Liver (tissue), 9 donors: ENCODE results near the gene DNAJB6. TPM values are rescaled to one million over a fixed set of nuclear protein-coding genes. Genes with fewer than 3 reads are reported as not detected.

Experiments
- DNase-seq: peaks from one replicate; pipeline ENCODE4 v3.0.0-alpha.2; 2017; ENCODE audit warnings: low spot score
- H3K27ac ChIP-seq, 2 donors: one replicate each; pipeline ENCODE4 v1.7.0; 2013; ENCODE audit warnings: inconsistent platforms in 2 of 2, low read length in 2 of 2, control low read depth in 1 of 2, low read depth in 1 of 2, mild to moderate bottlenecking in 1 of 2
- H3K27me3 ChIP-seq, 4 donors: one replicate each; pipeline versions ENCODE4 v1.6.1 to v1.7.0; 2013; ENCODE audit warnings: low read length in 3 of 4, inconsistent platforms in 1 of 4, mild to moderate bottlenecking in 1 of 4, moderate library complexity in 1 of 4; ENCODE audit not compliant: control insufficient read depth in 4 of 4, insufficient read depth in 4 of 4
- H3K36me3 ChIP-seq, 4 donors: one replicate each; pipeline versions ENCODE4 v1.6.1 to v1.7.0; 2013; ENCODE audit warnings: low read length in 3 of 4, mild to moderate bottlenecking in 3 of 4, low read depth in 1 of 4, moderate library complexity in 1 of 4; ENCODE audit not compliant: control insufficient read depth in 4 of 4, insufficient read depth in 3 of 4
- H3K4me1 ChIP-seq, 4 donors: one replicate each; pipeline versions ENCODE4 v1.6.1 to v1.7.0; 2013; ENCODE audit warnings: low read length in 3 of 4, mild to moderate bottlenecking in 3 of 4, moderate library complexity in 1 of 4; ENCODE audit not compliant: control insufficient read depth in 4 of 4, insufficient read depth in 4 of 4
- H3K4me3 ChIP-seq, 3 donors: one replicate each; pipeline versions ENCODE4 v1.6.1 to v1.7.0; 2013; ENCODE audit warnings: low read length in 3 of 3, control low read depth in 1 of 3, low read depth in 1 of 3, mild to moderate bottlenecking in 1 of 3
- H3K9ac ChIP-seq, 2 donors: one replicate each; pipeline ENCODE4 v1.7.0; 2013; ENCODE audit warnings: low read length in 2 of 2, mild to moderate bottlenecking in 2 of 2, moderate library complexity in 2 of 2, control low read depth in 1 of 2, low read depth in 1 of 2
- H3K9me3 ChIP-seq, 4 donors: one replicate each; pipeline versions ENCODE4 v1.6.1 to v1.7.0; 2013; ENCODE audit warnings: low read length in 3 of 4; ENCODE audit not compliant: control insufficient read depth in 4 of 4
- EGR1 ChIP-seq, 2 donors: IDR thresholded peaks; 2 replicates each; pipeline ENCODE4 v1.6.1; 2016 to 2018; ENCODE audit warnings: antibody characterized with exemption in 2 of 2, low read depth in 2 of 2
- FOXA1 ChIP-seq: IDR thresholded peaks from 2 replicates; pipeline ENCODE4 v1.6.1; 2016; ENCODE audit warnings: antibody characterized with exemption
- FOXA2 ChIP-seq: IDR thresholded peaks from 2 replicates; pipeline ENCODE4 v1.6.1; 2016; ENCODE audit warnings: antibody characterized with exemption
- GABPA ChIP-seq, 2 donors: IDR thresholded peaks in 1 of 2; conservative IDR thresholded peaks in 1 of 2; 2 replicates each; pipeline ENCODE4 v1.6.1; 2016; ENCODE audit warnings: antibody characterized with exemption in 2 of 2, mild to moderate bottlenecking in 1 of 2, moderate library complexity in 1 of 2
- HNF4A ChIP-seq, 2 donors: conservative IDR thresholded peaks; 2 replicates each; pipeline ENCODE4 v1.6.1; 2016; ENCODE audit warnings: antibody characterized with exemption in 2 of 2, mild to moderate bottlenecking in 2 of 2
- HNF4G ChIP-seq: IDR thresholded peaks from 2 replicates; pipeline ENCODE4 v1.6.1; 2016; ENCODE audit warnings: antibody characterized with exemption
- RAD21 ChIP-seq, 2 donors: IDR thresholded peaks; 2 replicates each; pipeline ENCODE4 v1.6.1; 2016; ENCODE audit warnings: antibody characterized with exemption in 2 of 2, mild to moderate bottlenecking in 2 of 2
- RXRA ChIP-seq, 2 donors: IDR thresholded peaks; 2 replicates each; pipeline ENCODE4 v1.6.1; 2017 to 2018; ENCODE audit warnings: antibody characterized with exemption in 2 of 2, mild to moderate bottlenecking in 1 of 2
- SP1 ChIP-seq: IDR thresholded peaks from 2 replicates; pipeline ENCODE4 v1.6.1; 2018; ENCODE audit warnings: antibody characterized with exemption, mild to moderate bottlenecking
- YY1 ChIP-seq: IDR thresholded peaks from 2 replicates; pipeline ENCODE4 v1.6.1; 2016; ENCODE audit warnings: antibody characterized with exemption, mild to moderate bottlenecking
- WGBS: extraction: QIAGEN DNeasy Blood & Tissue Kit; methylation state at CpG from one replicate; pipeline ENCODE4 v1.1.7; 2013; 5-methylcytosine and 5-hydroxymethylcytosine counted together
- polyA plus RNA-seq, 2 donors: library from polyadenylated mRNA; stranded (reverse) in 1 of 2; unstranded in 1 of 2; fragments of 200-250 nt in 1 of 2; fragments of >200 nt in 1 of 2; fragmentation: Nextera tagmentation in 1 of 2; extraction: Ambion mirVana in 1 of 2; gene quantifications; one replicate each; pipeline versions ENCODE4 v1.2.1 to v1.2.3, GENCODE V29; 2013 to 2015
- total RNA-seq, 2 donors: library from RNA; depleted of rRNA; stranded (reverse); fragments of >200 nt; gene quantifications; one replicate each; pipeline ENCODE4 v1.2.3, GENCODE V29; 2014
- TF ChIP-seq, protein P1 (sequence below): IDR thresholded peaks from 2 replicates; pipeline ENCODE4 v1.6.1; 2016; ENCODE audit warnings: antibody characterized with exemption
- TF ChIP-seq, protein P2 (sequence below): IDR thresholded peaks from 2 replicates; pipeline ENCODE4 v1.6.1; 2016; ENCODE audit warnings: antibody characterized with exemption
- TF ChIP-seq, protein P3 (sequence below): fragments of 150-350 bp; IDR thresholded peaks from 2 replicates; pipeline ENCODE4 v1.5.1; 2017; ENCODE audit warnings: improper control_type of control experiment, low read depth, low read length; ENCODE audit not compliant: missing input control
- donor health status: healthy.
- donor health status: healthy.
- donor health status: healthy.
- donor health status: healthy.
- donor health status: healthy.

DNAJB6 gene
- total and polyA plus RNA-seq, 4 donors, result 26.5 to 46.6 (median 42.4) TPM

DNA sequence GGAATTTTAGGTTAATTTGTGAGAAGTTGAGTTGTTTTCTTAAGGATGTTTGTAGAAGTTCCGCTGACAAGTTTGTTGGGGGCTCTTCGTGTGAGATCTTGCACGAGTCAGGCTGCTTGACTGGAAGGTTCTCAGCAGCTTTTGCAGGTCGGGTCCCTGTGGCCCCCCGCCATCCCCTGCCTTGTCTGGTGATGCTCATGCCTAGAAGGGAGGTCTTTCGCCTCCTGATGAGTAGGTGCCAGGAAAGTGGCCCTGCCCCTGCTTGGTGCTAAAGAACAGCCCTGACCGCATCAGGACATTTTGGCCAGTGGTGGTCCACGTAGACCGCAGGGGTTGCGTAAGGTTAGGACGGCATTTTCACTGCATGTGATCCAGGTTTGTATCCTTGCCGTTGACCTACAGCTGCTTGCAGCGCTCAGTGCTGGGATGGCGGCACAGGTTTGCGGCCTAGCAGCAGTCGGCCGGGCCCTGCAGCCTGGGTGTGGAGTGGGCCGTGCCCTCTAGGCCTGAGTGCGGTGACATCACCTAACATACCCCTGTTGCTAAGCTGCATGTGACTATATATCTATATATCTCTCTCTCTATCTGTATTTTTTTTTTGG lies 62.4 kb downstream of the DNAJB6 start:
- Histone ChIP-seq H3K27me3 (no peaks in the 10 kb centered on the region), H3K36me3 (peaks cover 0 to 12% (median 2%) of the 10 kb centered on the region in 4 donors), H3K4me1 (peaks cover 0 to 3% (median 0%) of the 10 kb centered on the region in 4 donors), H3K9ac (no peak overlapping the region), H3K4me3 (no peak overlapping the region), H3K9me3 (no peaks in the 10 kb centered on the region), H3K27ac (no peak overlapping the region)
- DNase-seq, result no peak
- WGBS, result 96% methylated on average over 19 of the region's 19 CpGs
- TF ChIP-seq RXRA (IDR thresholded peaks at IDR 0.05), result no peak
- TF ChIP-seq EGR1 (IDR thresholded peaks at IDR 0.05; ENCODE audit: low read depth in 2 of 2), result no peak
- TF ChIP-seq HNF4A (conservative IDR thresholded peaks at IDR 0.05), result no peak
- TF ChIP-seq GABPA (IDR thresholded peaks at IDR 0.05 in 1 of 2, conservative IDR thresholded peaks at IDR 0.05 in 1 of 2), result no peak
- TF ChIP-seq, protein P1, sequence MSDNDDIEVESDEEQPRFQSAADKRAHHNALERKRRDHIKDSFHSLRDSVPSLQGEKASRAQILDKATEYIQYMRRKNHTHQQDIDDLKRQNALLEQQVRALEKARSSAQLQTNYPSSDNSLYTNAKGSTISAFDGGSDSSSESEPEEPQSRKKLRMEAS, result no peak
- no peak for TF ChIP-seq HNF4G
- TF ChIP-seq FOXA2, result no peak
- no peak for TF ChIP-seq YY1
- no peak for TF ChIP-seq SP1
- TF ChIP-seq, protein P2, sequence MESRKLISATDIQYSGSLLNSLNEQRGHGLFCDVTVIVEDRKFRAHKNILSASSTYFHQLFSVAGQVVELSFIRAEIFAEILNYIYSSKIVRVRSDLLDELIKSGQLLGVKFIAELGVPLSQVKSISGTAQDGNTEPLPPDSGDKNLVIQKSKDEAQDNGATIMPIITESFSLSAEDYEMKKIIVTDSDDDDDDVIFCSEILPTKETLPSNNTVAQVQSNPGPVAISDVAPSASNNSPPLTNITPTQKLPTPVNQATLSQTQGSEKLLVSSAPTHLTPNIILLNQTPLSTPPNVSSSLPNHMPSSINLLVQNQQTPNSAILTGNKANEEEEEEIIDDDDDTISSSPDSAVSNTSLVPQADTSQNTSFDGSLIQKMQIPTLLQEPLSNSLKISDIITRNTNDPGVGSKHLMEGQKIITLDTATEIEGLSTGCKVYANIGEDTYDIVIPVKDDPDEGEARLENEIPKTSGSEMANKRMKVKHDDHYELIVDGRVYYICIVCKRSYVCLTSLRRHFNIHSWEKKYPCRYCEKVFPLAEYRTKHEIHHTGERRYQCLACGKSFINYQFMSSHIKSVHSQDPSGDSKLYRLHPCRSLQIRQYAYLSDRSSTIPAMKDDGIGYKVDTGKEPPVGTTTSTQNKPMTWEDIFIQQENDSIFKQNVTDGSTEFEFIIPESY, result no peak
- no peak for TF ChIP-seq FOXA1
- TF ChIP-seq, protein P3, sequence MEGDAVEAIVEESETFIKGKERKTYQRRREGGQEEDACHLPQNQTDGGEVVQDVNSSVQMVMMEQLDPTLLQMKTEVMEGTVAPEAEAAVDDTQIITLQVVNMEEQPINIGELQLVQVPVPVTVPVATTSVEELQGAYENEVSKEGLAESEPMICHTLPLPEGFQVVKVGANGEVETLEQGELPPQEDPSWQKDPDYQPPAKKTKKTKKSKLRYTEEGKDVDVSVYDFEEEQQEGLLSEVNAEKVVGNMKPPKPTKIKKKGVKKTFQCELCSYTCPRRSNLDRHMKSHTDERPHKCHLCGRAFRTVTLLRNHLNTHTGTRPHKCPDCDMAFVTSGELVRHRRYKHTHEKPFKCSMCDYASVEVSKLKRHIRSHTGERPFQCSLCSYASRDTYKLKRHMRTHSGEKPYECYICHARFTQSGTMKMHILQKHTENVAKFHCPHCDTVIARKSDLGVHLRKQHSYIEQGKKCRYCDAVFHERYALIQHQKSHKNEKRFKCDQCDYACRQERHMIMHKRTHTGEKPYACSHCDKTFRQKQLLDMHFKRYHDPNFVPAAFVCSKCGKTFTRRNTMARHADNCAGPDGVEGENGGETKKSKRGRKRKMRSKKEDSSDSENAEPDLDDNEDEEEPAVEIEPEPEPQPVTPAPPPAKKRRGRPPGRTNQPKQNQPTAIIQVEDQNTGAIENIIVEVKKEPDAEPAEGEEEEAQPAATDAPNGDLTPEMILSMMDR, result no peak

DNA sequence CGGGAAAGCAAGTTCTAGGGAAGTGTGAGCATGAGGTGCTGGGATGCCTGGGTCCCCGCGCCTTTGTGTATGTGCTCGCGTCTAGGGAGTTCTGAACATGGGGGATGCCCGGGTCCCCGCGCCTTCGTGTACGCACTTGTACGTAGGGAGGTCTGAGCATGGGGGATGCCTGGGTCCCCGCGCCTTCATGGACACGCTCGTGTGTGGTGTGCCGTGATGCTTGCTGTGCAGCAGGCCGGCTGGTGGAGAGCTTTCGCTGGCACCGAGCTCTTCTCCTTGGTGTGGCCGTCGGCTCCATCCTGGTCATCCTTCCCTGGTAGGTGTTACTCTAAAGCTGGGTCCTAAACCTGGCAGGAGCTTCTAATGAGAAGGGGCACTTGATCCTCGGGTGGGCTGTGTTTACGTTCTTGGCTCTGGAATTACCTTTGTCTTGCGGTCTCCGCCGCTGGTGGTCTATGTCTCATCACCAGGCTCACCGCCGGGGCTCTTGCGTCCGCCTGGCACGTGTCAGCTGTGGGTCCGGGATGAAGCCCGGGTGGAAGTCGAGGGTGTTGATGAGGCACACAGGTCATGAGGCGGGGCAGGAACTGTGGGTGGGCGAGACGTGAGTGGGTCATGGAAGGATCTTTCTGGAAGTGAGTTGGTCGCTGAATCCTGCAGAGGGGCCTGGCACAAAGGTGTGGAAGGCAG lies 63.5 kb downstream of the DNAJB6 start:
- DNase-seq, result no peak
- WGBS, result 95% methylated on average over 38 of the region's 38 CpGs
- Histone ChIP-seq H3K4me3 (no peak overlapping the region), H3K27ac (no peak overlapping the region), H3K9ac (no peak overlapping the region), H3K36me3 (peaks cover 0 to 12% (median 2%) of the 10 kb centered on the region in 4 donors), H3K4me1 (peaks cover 0 to 3% (median 0%) of the 10 kb centered on the region in 4 donors), H3K27me3 (no peaks in the 10 kb centered on the region), H3K9me3 (no peaks in the 10 kb centered on the region)
- TF ChIP-seq FOXA1 (no peak), HNF4A (conservative IDR thresholded peaks at IDR 0.05) (no peak), SP1 (no peak), RAD21 (IDR thresholded peaks at IDR 0.05) (no peak)
